Nephron (organoid): ENCODE measurements around the gene FUT1.
A peak's percentile ranks its signal among the peaks of the same experiment; 100 is the strongest.

Experiments used
- H3K27ac Mint-ChIP-seq, 3 experiments: 2 replicates each; pipeline ENCODE4 v1.8.0; 2020; ENCODE audit warnings: mixed read lengths in 3 of 3, mild to moderate bottlenecking in 2 of 3, moderate library complexity in 1 of 3
- H3K27me3 Mint-ChIP-seq: 2 replicates; pipeline ENCODE4 v1.8.0; 2021; ENCODE audit warnings: low read depth, mild to moderate bottlenecking, moderate library complexity, mixed read lengths
- H3K36me3 Mint-ChIP-seq: 2 replicates; pipeline ENCODE4 v1.8.0; 2020; ENCODE audit warnings: low read depth, mixed read lengths
- H3K4me1 Mint-ChIP-seq: 2 replicates; pipeline ENCODE4 v1.8.0; 2020; ENCODE audit warnings: mixed read lengths
- H3K4me3 Mint-ChIP-seq, 3 experiments: 2 replicates each; pipeline ENCODE4 v1.8.0; 2020; ENCODE audit warnings: mild to moderate bottlenecking in 3 of 3, mixed read lengths in 3 of 3, moderate library complexity in 2 of 3
- H3K9me3 Mint-ChIP-seq: 2 replicates; pipeline ENCODE4 v1.8.0; 2020; ENCODE audit warnings: mixed read lengths
- TF ChIP-seq, protein P1 (sequence below), 3 experiments: fragments of 200-600 bp; sonication (generic); IDR thresholded peaks; one replicate each; pipeline ENCODE4 v1.5.0; 2021; ENCODE audit warnings: antibody characterized with exemption in 3 of 3; ENCODE audit not compliant: unreplicated experiment in 3 of 3

The FUT1 gene

DNA sequence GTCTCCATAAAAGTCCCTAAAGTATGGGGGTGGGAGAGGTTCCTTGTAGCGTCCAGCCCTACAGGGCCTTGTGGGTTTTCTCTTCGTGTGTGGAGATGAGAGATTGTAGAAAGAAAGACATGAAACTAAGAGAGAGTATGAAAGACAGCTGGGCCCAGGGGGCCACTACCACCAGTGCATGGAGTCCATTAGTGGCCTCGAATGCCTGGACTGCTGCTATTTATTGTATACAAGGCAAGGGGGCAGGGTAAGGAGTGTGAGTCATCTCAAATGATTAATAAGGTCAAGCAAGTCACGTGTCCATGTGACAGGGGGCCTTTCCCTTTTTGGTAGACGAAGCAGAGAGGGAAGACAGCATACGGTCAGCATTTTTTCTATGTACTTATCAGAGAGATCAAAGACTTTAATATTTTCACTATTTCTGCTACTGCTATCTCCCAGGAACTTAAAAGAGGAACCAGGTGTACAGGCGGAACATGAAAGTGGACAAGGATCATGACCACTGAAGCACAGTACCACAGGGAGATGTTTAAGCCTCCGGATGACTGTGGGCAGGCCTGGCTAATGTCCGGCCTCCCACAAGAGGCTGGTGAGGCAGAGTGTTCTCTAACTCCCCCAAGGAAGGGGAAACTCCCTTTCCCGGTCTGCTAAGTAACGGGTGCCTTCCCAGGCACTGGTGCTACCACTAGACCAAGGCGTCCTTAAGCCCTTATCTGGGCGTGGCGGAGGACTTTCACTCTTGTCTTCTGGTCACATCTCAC is 28.4 kb upstream of the FUT1 start:
- H3K36me3 Mint-ChIP-seq: no peaks in the 10 kb centered on the region
- no peaks in the 10 kb centered on the region for H3K9me3 Mint-ChIP-seq
- H3K4me3 Mint-ChIP-seq: no peak overlapping the region
- H3K27me3 Mint-ChIP-seq: no peaks in the 10 kb centered on the region
- TF ChIP-seq, protein P1, sequence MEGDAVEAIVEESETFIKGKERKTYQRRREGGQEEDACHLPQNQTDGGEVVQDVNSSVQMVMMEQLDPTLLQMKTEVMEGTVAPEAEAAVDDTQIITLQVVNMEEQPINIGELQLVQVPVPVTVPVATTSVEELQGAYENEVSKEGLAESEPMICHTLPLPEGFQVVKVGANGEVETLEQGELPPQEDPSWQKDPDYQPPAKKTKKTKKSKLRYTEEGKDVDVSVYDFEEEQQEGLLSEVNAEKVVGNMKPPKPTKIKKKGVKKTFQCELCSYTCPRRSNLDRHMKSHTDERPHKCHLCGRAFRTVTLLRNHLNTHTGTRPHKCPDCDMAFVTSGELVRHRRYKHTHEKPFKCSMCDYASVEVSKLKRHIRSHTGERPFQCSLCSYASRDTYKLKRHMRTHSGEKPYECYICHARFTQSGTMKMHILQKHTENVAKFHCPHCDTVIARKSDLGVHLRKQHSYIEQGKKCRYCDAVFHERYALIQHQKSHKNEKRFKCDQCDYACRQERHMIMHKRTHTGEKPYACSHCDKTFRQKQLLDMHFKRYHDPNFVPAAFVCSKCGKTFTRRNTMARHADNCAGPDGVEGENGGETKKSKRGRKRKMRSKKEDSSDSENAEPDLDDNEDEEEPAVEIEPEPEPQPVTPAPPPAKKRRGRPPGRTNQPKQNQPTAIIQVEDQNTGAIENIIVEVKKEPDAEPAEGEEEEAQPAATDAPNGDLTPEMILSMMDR (IDR thresholded peaks at IDR 0.05; ENCODE audit: unreplicated experiment in 3 of 3): no peak
- H3K27ac Mint-ChIP-seq: peak overlapping the region in 2 of 3 experiments; percentile 6 to 56
- H3K4me1 Mint-ChIP-seq: peaks cover 11% of the 10 kb centered on the region

- H3K27ac Mint-ChIP-seq: no peak overlapping the region
- no peaks in the 10 kb centered on the region for H3K9me3 Mint-ChIP-seq
- no peaks in the 10 kb centered on the region for H3K27me3 Mint-ChIP-seq
- TF ChIP-seq, protein P1 (IDR thresholded peaks at IDR 0.05; ENCODE audit: unreplicated experiment in 3 of 3): no peak
- H3K36me3 Mint-ChIP-seq: no peaks in the 10 kb centered on the region
- H3K4me3 Mint-ChIP-seq: no peak overlapping the region
- peaks cover 11% of the 10 kb centered on the region for H3K4me1 Mint-ChIP-seq
Measured at GRCh38 chr19:48779636-48780035, 27.2 kb upstream of the FUT1 start.

GRCh38 chr19:48777720-48778119 is 25.3 kb upstream of the FUT1 start:
- Mint-ChIP-seq H3K4me1 (peaks cover 12% of the 10 kb centered on the region), H3K9me3 (no peaks in the 10 kb centered on the region), H3K4me3 (no peak overlapping the region), H3K27ac (no peak overlapping the region), H3K36me3 (no peaks in the 10 kb centered on the region), H3K27me3 (no peaks in the 10 kb centered on the region)
- TF ChIP-seq, protein P1 (IDR thresholded peaks at IDR 0.05; ENCODE audit: unreplicated experiment in 3 of 3): no peak

- H3K27ac Mint-ChIP-seq: no peak overlapping the region
- no peaks in the 10 kb centered on the region for H3K36me3 Mint-ChIP-seq
- TF ChIP-seq, protein P1 (IDR thresholded peaks at IDR 0.05; ENCODE audit: unreplicated experiment in 3 of 3): no peak
- no peaks in the 10 kb centered on the region for H3K27me3 Mint-ChIP-seq
- H3K4me1 Mint-ChIP-seq: peaks cover 11% of the 10 kb centered on the region
- no peak overlapping the region for H3K4me3 Mint-ChIP-seq
- no peaks in the 10 kb centered on the region for H3K9me3 Mint-ChIP-seq
Measured at GRCh38 chr19:48777139-48777538, 24.7 kb upstream of the FUT1 start.

GRCh38 chr19:48772503-48772953 is 20.1 kb upstream of the FUT1 start:
- TF ChIP-seq, protein P1 (IDR thresholded peaks at IDR 0.05; ENCODE audit: unreplicated experiment in 3 of 3): no peak
- Mint-ChIP-seq H3K9me3 (no peaks in the 10 kb centered on the region), H3K36me3 (no peaks in the 10 kb centered on the region), H3K4me1 (peaks cover 9% of the 10 kb centered on the region), H3K4me3 (no peak overlapping the region), H3K27me3 (no peaks in the 10 kb centered on the region), H3K27ac (no peak overlapping the region)
